Osteoblast (primary cell): ENCODE data around the gene ADAMTS2. TPM values are rescaled to one million over a fixed set of nuclear protein-coding genes. Genes with fewer than 3 reads are reported as not detected.
"Not testable (repeated sequence)": the region's sequence is repeated elsewhere in the genome, so short reads cannot be mapped to it uniquely, and the experiment has no call there.

Experiments
- DNase-seq: peaks from one replicate; pipeline ENCODE4 v3.0.0; 2011; ENCODE audit warnings: low spot score, mixed read lengths; ENCODE audit not compliant: insufficient read length; ENCODE audit errors: missing footprints
- H2AFZ ChIP-seq: 2 replicates; pipeline ENCODE4 v1.6.0; 2011; ENCODE audit warnings: mild to moderate bottlenecking, low read length
- H3K27ac ChIP-seq: 2 replicates; pipeline ENCODE4 v1.5.1; 2011; ENCODE audit warnings: mild to moderate bottlenecking, low read depth, low read length, moderate library complexity
- H3K27me3 ChIP-seq: 2 replicates; pipeline ENCODE4 v1.6.0; 2012; ENCODE audit warnings: mild to moderate bottlenecking, control low read depth, inconsistent platforms, low read length, moderate library complexity; ENCODE audit not compliant: insufficient read depth
- H3K36me3 ChIP-seq: 2 replicates; pipeline ENCODE4 v1.5.1; 2011; ENCODE audit warnings: mild to moderate bottlenecking, low read length, control low read depth, moderate library complexity; ENCODE audit not compliant: insufficient read depth
- H3K4me1 ChIP-seq: 2 replicates; pipeline ENCODE4 v1.5.1; 2011; ENCODE audit warnings: mild to moderate bottlenecking, low read length, control low read depth, moderate library complexity; ENCODE audit not compliant: insufficient read depth
- H3K4me2 ChIP-seq: 2 replicates; pipeline ENCODE4 v1.6.0; 2011; ENCODE audit warnings: mild to moderate bottlenecking, low read length; ENCODE audit not compliant: insufficient read depth
- H3K4me3 ChIP-seq: fragments of 200-600 bp; sonication (generic); 3 replicates; pipeline ENCODE4 v1.5.1; 2012; ENCODE audit warnings: mild to moderate bottlenecking, low read length, inconsistent platforms; ENCODE audit not compliant: insufficient read depth
- H3K79me2 ChIP-seq: 2 replicates; pipeline ENCODE4 v1.6.0; 2012; ENCODE audit warnings: mild to moderate bottlenecking, low read length, control low read depth, inconsistent platforms; ENCODE audit not compliant: insufficient read depth
- H3K9me3 ChIP-seq: 2 replicates; pipeline ENCODE4 v1.5.1; 2011; ENCODE audit warnings: low read depth, low read length, control low read depth
- H4K20me1 ChIP-seq: 2 replicates; pipeline ENCODE4 v1.6.0; 2012; ENCODE audit warnings: mild to moderate bottlenecking, low read length, control low read depth; ENCODE audit not compliant: insufficient read depth
- CTCF ChIP-seq: IDR thresholded peaks from 2 replicates; pipeline ENCODE4 v1.5.1; 2011; ENCODE audit warnings: mild to moderate bottlenecking, low read depth, low read length, moderate library complexity; ENCODE audit errors: extremely low read depth
- total RNA-seq: library from RNA; depleted of rRNA; stranded (reverse); fragments of >200 nt; gene quantifications from 2 replicates; pipeline ENCODE4 v1.2.3, GENCODE V29; 2012

ADAMTS2 gene
- total RNA-seq, 1 donor, result 144 TPM

- peaks cover 11% of the 10 kb centered on the region for H4K20me1 ChIP-seq
- H3K27me3 ChIP-seq, result no peaks in the 10 kb centered on the region
- no peaks in the 10 kb centered on the region for H3K9me3 ChIP-seq
- H3K4me1 ChIP-seq, result peaks cover 25% of the 10 kb centered on the region
- no peak overlapping the region for H3K4me3 ChIP-seq
- no peak overlapping the region for H3K4me2 ChIP-seq
- DNase-seq, result peak; percentile 58
- H2AFZ ChIP-seq, result no peak overlapping the region
- H3K36me3 ChIP-seq, result peaks cover 5% of the 10 kb centered on the region
- H3K79me2 ChIP-seq, result peaks cover 99% of the 10 kb centered on the region
- H3K27ac ChIP-seq, result peak overlapping the region; percentile 21
- no peak for TF ChIP-seq CTCF
These were observed 58.2 kb downstream of the ADAMTS2 start for GRCh38 chr5:179287071-179287470.

GRCh38 chr5:179285776-179286162, 59.5 kb downstream of the ADAMTS2 start:
- not testable (repeated sequence) for H3K36me3 ChIP-seq, H3K4me3 ChIP-seq, H3K27me3 ChIP-seq, H4K20me1 ChIP-seq, DNase-seq, H3K9me3 ChIP-seq, H2AFZ ChIP-seq
- H3K27ac ChIP-seq, result peak overlapping the region; percentile 73
- H3K79me2 ChIP-seq, result peaks cover 99% of the 10 kb centered on the region
- peak overlapping the region; percentile 41 for H3K4me2 ChIP-seq
- H3K4me1 ChIP-seq, result peaks cover 25% of the 10 kb centered on the region

GRCh38 chr5:179284751-179285631, 60.3 kb downstream of the ADAMTS2 start:
- TF ChIP-seq CTCF, result no peak
- H2AFZ ChIP-seq, result peak overlapping the region; percentile 9
- no peaks in the 10 kb centered on the region for H3K9me3 ChIP-seq
- H3K4me2 ChIP-seq, result peak overlapping the region; percentile 41
- peaks cover 25% of the 10 kb centered on the region for H3K4me1 ChIP-seq
- H3K27ac ChIP-seq, result peak overlapping the region; percentile 73
- peak; percentile 93 for DNase-seq
- H3K79me2 ChIP-seq, result peaks cover 98% of the 10 kb centered on the region
- H3K4me3 ChIP-seq, result no peak overlapping the region
- H3K36me3 ChIP-seq, result no peaks in the 10 kb centered on the region
- no peaks in the 10 kb centered on the region for H3K27me3 ChIP-seq
- peaks cover 3% of the 10 kb centered on the region for H4K20me1 ChIP-seq

GRCh38 chr5:179283908-179284307, 61.4 kb downstream of the ADAMTS2 start:
- H3K4me3 ChIP-seq, H3K27ac ChIP-seq, H3K4me2 ChIP-seq, H3K36me3 ChIP-seq, H2AFZ ChIP-seq, H3K27me3 ChIP-seq, H4K20me1 ChIP-seq, DNase-seq, H3K9me3 ChIP-seq: not testable (repeated sequence)
- Histone ChIP-seq H3K79me2 (peaks cover 98% of the 10 kb centered on the region), H3K4me1 (peaks cover 20% of the 10 kb centered on the region)

- Histone ChIP-seq H4K20me1 (peaks cover 6% of the 10 kb centered on the region), H3K4me2 (no peak overlapping the region), H2AFZ (no peak overlapping the region), H3K4me1 (peaks cover 26% of the 10 kb centered on the region), H3K27ac (no peak overlapping the region), H3K4me3 (no peak overlapping the region), H3K36me3 (no peaks in the 10 kb centered on the region), H3K9me3 (no peaks in the 10 kb centered on the region), H3K27me3 (no peaks in the 10 kb centered on the region), H3K79me2 (peaks cover 86% of the 10 kb centered on the region)
- peak; percentile 18 for DNase-seq
- TF ChIP-seq CTCF, result no peak
These were observed 63.6 kb downstream of the ADAMTS2 start for GRCh38 chr5:179281694-179282093.
